Right renal pelvis (tissue), 4 donors: Measurements from ENCODE around the gene MFN2. TPM values are rescaled to one million over a fixed set of nuclear protein-coding genes. Genes with fewer than 3 reads are reported as not detected.
"Not testable (repeated sequence)": the region's sequence is repeated elsewhere in the genome, so short reads cannot be mapped to it uniquely, and the experiment has no call there.

Experiments
- DNase-seq, 4 donors: peaks; one replicate each; pipeline ENCODE4 v3.0.0-alpha.2; 2013; ENCODE audit warnings: low read depth in 4 of 4, low spot score in 3 of 4, missing footprints in 1 of 4
- polyA plus RNA-seq, 4 donors: library from polyadenylated mRNA; unstranded; fragments of 120-200 nt; gene quantifications; one replicate each; pipeline ENCODE4 v1.2.1, GENCODE V29; 2013; ENCODE audit not compliant: insufficient read length in 4 of 4

Gene MFN2
- polyA plus RNA-seq, 4 donors, result 62.2 to 77.5 (median 70.5) TPM

- no peak for DNase-seq
Measured at GRCh38 chr1:11991969-11992676, 11.9 kb downstream of the MFN2 start.

- no peak for DNase-seq
Measured at GRCh38 chr1:11997081-11997850, 17.0 kb downstream of the MFN2 start.

GRCh38 chr1:11998636-11999035 is 18.4 kb downstream of the MFN2 start:
- DNase-seq, result no peak

GRCh38 chr1:11999236-11999635 is 19.0 kb downstream of the MFN2 start:
- no peak for DNase-seq

- no peak for DNase-seq
Measured at GRCh38 chr1:12001249-12001917, 21.1 kb downstream of the MFN2 start.

- DNase-seq, result no peak
Measured at GRCh38 chr1:12001996-12002493, 21.8 kb downstream of the MFN2 start.

- no peak for DNase-seq
Measured at GRCh38 chr1:12003762-12004161, 23.5 kb downstream of the MFN2 start.

- DNase-seq, result no peak
Measured at GRCh38 chr1:12005488-12006166, 25.4 kb downstream of the MFN2 start.

- DNase-seq, result no peak
Measured at GRCh38 chr1:12006167-12006921, 26.1 kb downstream of the MFN2 start.

GRCh38 chr1:12007204-12007603 is 27.0 kb downstream of the MFN2 start:
- DNase-seq, result no peak

GRCh38 chr1:12008355-12008754 is 28.1 kb downstream of the MFN2 start:
- DNase-seq, result not testable (repeated sequence)

- no peak for DNase-seq
Measured at GRCh38 chr1:12009318-12009947, 29.2 kb downstream of the MFN2 start.

- DNase-seq, result no peak
Measured at GRCh38 chr1:12010746-12011570, 30.7 kb downstream of the MFN2 start.

GRCh38 chr1:12011998-12012397 is 31.8 kb downstream of the MFN2 start:
- no peak for DNase-seq

- no peak for DNase-seq
Measured at GRCh38 chr1:12012560-12013316, 32.5 kb downstream of the MFN2 start.

- no peak for DNase-seq
Measured at GRCh38 chr1:12014141-12014991, 34.1 kb downstream of the MFN2 start.

- no peak for DNase-seq
Measured at GRCh38 chr1:12015001-12015491, 34.8 kb downstream of the MFN2 start.
